ENCODE data around the gene SCIMP.
"Not testable (repeated sequence)": the region's sequence is repeated elsewhere in the genome, so short reads cannot be mapped to it uniquely, and the experiment has no call there.

Gene SCIMP

GRCh38 chr17:5234645-5235576 is at the start of gene SCIMP:
Gene SCIMP, minus strand, starts transcription at chr17:5234860. Its CDS starts 105 bp downstream, at chr17:5234755.
- no peak for DNase-seq (ENCODE audit: low read depth in 2 of 2)

- DNase-seq (ENCODE audit: low read depth in 2 of 2), result no peak
Measured at GRCh38 chr17:5283571-5284315, 49.1 kb upstream of the SCIMP start.

GRCh38 chr17:5282642-5283217 is 48.1 kb upstream of the SCIMP start:
- peak; percentile 15 to 24 for DNase-seq (ENCODE audit: low read depth in 2 of 2)

GRCh38 chr17:5281814-5282641 is 47.4 kb upstream of the SCIMP start, which contains the start of gene RABEP1:
Gene RABEP1, plus strand, starts transcription at chr17:5282284. Its CDS starts 203 bp downstream, at chr17:5282487.
- DNase-seq (ENCODE audit: low read depth in 2 of 2), result peak; percentile 90 to 91

- peak; percentile 11 to 53 for DNase-seq (ENCODE audit: low read depth in 2 of 2)
Measured at GRCh38 chr17:5272322-5272721, 37.7 kb upstream of the SCIMP start.

- no peak for DNase-seq (ENCODE audit: low read depth in 2 of 2)
Measured at GRCh38 chr17:5269241-5269960, 34.7 kb upstream of the SCIMP start.

- DNase-seq (ENCODE audit: low read depth in 2 of 2), result no peak
Measured at GRCh38 chr17:5264893-5265292, 30.2 kb upstream of the SCIMP start.

- DNase-seq (ENCODE audit: low read depth in 2 of 2), result no peak
Measured at GRCh38 chr17:5263441-5263840, 28.8 kb upstream of the SCIMP start.

GRCh38 chr17:5262416-5262991 is 27.8 kb upstream of the SCIMP start:
- no peak for DNase-seq (ENCODE audit: low read depth in 2 of 2)

- DNase-seq (ENCODE audit: low read depth in 2 of 2), result no peak
Measured at GRCh38 chr17:5260542-5260941, 25.9 kb upstream of the SCIMP start.

GRCh38 chr17:5257124-5257523 is 22.5 kb upstream of the SCIMP start:
- DNase-seq (ENCODE audit: low read depth in 2 of 2), result no peak

GRCh38 chr17:5254903-5255521 is 20.4 kb upstream of the SCIMP start:
- no peak for DNase-seq (ENCODE audit: low read depth in 2 of 2)

GRCh38 chr17:5254414-5254813 is 19.8 kb upstream of the SCIMP start:
- no peak for DNase-seq (ENCODE audit: low read depth in 2 of 2)

GRCh38 chr17:5249615-5250014 is 15.0 kb upstream of the SCIMP start:
- DNase-seq (ENCODE audit: low read depth in 2 of 2), result peak; percentile 39 to 45

- DNase-seq (ENCODE audit: low read depth in 2 of 2), result no peak
Measured at GRCh38 chr17:5248821-5249479, 14.3 kb upstream of the SCIMP start.

- DNase-seq (ENCODE audit: low read depth in 2 of 2), result no peak
Measured at GRCh38 chr17:5247621-5248020, 13.0 kb upstream of the SCIMP start.

- no peak for DNase-seq (ENCODE audit: low read depth in 2 of 2)
Measured at GRCh38 chr17:5241861-5242671, 7.4 kb upstream of the SCIMP start.

GRCh38 chr17:5239769-5240168 is 5.1 kb upstream of the SCIMP start:
- not testable (repeated sequence) for DNase-seq (ENCODE audit: low read depth in 2 of 2)

Measured in stimulated activated CD4-positive, alpha-beta T cell treated with anti-CD3 and anti-CD28 coated beads, Interleukin-4, amount 100 ng/mL, for 48 hours (primary cell).